Hematopoietic multipotent progenitor cell treated with erythropoietin and hydrocortisone succinate and interleukin-3 and kit ligand, for 6 days (in vitro differentiated cells): ENCODE data around the gene TMPRSS11A.

Source experiments
- DNase-seq: peaks from one replicate; pipeline ENCODE4 v3.0.0-alpha.2; 2015

The TMPRSS11A gene, protein sequence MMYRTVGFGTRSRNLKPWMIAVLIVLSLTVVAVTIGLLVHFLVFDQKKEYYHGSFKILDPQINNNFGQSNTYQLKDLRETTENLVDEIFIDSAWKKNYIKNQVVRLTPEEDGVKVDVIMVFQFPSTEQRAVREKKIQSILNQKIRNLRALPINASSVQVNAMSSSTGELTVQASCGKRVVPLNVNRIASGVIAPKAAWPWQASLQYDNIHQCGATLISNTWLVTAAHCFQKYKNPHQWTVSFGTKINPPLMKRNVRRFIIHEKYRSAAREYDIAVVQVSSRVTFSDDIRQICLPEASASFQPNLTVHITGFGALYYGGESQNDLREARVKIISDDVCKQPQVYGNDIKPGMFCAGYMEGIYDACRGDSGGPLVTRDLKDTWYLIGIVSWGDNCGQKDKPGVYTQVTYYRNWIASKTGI

DNA sequence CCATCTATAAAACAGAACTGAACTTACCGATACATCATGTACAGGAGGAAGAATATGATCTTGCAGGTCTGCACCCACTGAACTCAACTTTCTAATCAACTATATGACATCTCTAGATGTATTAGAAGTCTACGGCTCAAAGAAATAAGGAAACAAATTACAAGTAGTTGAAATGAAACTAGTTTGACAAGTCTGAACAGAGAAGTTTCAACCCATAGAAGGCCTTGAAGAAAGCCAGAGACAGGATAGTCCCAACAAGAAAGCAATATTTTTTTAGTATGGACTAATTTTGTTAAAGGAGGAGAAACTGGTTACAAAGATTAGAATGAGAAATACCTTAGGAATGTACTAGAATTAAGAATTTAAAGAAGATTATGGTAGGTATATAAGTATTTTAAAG, at the start of gene TMPRSS11A:
Gene TMPRSS11A (minus strand): TSS at position 138 of the 400 bp plus-strand sequence. CDS start 100 bp downstream, at position 38.
- DNase-seq = no peak

DNA sequence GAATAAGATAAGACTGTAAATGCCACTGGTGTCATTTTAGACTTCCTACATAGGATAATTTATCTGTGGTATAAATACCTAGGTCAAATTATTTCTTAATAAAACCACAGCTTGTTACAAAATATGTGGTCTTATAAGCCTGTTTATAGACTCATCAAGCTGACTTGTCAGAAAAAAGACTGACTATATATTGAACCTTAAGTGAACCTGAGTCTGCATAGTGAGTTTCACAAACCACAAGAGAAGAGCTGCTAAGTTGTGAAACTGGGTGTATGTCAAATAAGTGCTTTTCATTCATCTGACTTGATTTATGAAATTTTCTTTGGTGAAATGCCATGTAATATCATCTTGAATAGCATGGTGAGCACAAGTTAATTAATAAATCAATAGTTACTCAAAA, 48.4 kb upstream of the TMPRSS11A start:
- DNase-seq = no peak

DNA sequence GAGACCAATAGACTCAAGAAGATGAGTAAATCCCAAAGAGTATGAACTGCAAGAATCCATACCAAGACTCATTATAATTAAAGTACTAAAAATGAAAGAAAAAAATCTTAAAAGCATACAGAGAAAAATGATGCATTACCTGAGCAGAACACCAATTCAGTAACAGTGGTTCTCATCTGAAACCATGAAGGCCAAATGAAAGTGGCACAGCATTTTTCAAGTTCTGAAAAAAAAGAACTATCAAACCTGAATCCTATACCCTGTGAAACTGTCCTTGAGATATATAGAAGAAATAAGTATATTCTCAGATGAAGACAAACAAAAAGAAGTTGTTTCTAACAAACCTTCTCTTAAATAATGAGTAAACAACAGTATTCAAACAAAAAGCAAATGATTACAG, 39.6 kb upstream of the TMPRSS11A start:
- DNase-seq = no peak

DNA sequence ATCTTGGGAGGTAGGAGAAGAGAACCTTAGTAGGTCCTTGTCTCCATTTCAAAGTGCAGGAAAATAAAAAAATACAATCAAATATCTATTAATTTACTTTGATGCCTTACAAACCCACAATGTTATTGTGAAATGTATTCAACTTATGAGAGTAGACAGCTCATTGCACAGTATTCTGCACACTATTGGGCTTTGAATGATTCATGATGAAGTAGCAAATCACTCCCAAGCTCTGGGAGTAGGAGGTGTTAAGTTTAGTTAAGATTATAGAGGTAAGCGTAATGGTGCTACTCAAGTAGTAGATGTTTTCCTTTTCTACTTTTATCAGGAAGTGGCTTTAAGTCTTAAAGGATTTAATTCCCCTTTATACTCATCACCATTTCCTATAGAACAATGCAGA, 32.8 kb upstream of the TMPRSS11A start:
- DNase-seq = no peak

DNA sequence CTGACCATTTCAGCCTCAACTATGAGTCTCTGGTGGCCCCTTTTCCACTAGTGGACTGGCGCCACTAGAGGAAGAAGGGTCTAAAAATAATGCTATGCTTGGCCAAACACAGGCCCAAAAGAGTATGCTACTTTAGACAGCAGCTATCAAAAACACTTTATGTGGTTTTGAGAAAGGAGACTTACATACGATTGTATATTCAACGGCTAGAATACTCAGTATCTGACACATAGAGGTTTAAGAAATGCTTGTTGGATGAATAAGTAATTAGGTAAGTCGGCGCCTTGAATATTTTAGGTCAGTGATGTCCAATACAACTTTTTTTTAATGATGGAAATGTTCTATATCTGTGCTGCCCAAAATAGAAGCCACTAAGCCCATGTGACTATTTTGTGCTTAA, 25.7 kb upstream of the TMPRSS11A start:
- no peak for DNase-seq

DNA sequence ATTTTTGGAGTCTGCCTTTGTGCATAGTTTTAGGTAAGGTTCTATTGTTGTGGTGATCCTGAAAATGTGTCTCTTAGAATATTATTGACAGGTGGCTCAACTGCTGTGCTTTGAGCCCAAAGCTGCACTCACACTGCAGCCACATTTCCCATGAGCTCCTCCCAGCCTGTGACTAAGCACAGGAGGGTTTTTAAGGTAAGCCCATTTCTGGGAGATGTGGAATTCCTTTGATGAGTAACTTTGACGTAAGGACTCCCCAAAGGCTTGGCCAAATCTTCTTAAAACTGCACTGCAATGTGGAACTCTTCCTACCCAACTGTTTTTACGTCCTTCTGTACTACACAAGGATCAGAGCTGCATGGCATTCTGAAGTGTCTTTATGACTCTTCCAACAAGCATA, 20.0 kb upstream of the TMPRSS11A start:
- DNase-seq = no peak

DNA sequence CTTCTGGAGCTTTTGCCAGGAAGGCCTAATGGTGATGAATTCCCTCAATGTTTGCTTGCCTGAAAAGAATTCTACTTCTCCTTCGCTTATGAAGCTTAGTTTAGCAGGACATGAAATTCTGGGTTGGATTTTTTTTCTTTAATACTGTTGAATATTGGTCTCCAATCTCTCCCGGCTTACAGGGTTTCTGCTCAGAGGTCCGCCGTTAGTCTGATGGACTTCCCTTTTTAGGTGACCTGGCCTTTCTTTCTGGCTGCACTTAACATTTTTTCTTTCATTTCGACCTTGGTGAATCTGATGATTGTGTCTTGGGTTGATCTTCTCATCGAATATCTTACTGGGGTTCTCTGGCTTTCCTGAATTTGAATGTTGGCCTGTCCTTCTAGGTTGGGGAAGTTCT, 17.2 kb upstream of the TMPRSS11A start:
- no peak for DNase-seq

DNA sequence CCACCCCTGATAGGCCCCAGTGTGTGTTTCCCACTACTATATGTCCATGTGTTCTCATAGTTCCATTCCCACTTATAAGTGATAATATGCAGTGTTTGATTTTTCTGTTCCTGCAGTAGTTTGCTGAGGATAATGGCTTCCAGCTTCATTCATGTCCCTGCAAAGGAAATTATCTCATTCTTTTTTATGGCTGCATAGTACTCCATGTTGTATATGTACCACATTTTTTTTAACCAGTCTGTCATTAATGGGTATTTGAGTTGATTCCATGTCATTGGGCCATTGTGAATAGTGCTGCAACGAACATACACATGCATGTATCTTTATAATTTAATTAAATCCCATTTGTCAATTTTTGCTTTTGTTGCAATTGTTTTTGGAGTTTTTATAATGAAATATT, 10.3 kb upstream of the TMPRSS11A start:
- no peak for DNase-seq

DNA sequence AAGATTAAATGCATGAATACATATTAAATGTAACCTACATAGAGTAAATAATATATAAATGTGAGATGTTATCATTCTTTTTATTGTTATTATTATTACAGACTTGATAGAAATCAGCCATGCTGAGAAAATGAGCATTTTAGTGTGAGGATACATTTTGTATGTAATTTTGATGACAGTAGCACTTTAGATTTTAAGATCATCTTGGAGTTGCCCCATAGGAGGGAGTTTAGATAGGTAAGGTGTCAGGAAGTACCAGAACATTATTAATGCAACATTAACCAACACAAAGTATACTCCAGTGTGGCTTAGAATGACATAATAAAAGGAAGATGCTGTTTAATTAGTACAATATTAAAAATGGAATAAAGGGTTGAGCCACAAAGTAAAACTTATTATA, 8.4 kb downstream of the TMPRSS11A start:
- DNase-seq = no peak

DNA sequence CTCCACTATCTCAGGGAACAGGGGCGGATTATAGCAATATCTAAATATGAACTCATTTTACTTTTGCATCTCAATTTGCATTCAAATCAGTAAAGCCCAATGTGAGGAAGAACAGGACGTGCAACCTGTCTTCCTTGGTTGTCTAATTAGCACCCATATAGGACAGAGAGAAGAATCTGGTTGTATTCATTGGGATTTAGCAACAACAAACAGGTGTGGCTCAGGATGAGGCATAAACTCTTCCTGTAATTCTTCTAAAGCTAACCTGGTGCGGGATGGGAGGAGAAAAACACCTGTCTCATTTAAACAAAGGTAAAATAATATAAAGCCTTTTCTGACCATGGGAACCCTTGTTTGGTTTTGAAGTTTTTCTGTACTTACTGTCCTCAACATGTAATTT, 22.2 kb downstream of the TMPRSS11A start:
- DNase-seq = no peak

DNA sequence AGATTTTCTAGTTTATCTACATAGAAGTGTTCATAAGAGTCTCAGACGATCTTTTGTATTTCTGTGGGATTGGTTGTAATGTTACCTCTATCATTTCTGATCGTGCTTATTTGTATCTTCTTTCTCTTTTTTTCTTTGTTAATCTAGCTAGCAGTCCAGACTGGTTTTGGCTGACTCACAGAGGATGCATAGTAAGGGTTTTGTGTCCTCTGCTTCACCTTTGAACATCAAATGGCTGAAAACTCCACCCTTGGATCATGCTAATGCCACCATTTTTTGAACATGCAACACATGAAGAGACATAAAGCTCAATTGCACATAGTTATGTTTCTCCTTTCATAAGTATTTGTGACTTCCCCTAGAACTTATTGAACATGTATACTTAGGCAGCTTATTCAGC, 22.8 kb downstream of the TMPRSS11A start:
- DNase-seq = no peak

DNA sequence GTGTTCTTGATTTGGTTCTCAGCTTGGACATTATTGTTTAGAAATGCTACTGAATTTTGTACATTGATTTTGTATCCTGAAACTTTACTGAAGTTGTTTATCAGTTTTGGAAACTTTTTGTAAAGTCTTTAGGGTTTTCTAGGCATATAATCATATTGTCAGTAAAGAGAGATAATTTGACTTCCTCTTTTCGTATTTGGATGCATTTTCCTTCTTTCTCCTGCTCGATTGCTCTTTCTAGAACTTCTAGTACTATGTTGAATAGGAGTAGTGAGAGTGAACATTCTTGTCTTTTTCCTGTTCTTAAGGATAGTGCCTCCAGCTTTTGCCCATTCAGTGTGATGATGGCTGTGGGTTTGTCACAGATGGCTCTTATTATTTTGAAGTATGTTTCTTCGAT, 24.1 kb downstream of the TMPRSS11A start:
- no peak for DNase-seq

DNA sequence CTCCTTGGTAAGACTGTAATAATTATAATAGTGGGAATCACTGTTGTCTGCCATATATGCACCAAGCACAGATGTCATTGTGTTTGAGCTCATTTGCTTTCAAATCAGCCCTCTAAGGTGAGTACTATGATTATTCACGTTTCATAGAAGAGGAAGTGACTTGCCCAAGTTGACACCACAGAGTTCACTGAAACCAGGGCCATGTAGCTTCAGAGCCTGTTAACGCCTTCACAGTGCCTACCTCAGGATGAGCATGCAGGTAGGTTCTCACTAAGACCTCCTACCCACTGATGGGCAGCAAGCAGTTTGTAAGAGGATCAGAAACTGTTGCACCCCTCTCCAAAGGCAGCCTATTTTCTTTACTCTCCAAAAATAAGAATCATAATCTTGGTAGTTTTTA, 27.4 kb downstream of the TMPRSS11A start:
- no peak for DNase-seq

DNA sequence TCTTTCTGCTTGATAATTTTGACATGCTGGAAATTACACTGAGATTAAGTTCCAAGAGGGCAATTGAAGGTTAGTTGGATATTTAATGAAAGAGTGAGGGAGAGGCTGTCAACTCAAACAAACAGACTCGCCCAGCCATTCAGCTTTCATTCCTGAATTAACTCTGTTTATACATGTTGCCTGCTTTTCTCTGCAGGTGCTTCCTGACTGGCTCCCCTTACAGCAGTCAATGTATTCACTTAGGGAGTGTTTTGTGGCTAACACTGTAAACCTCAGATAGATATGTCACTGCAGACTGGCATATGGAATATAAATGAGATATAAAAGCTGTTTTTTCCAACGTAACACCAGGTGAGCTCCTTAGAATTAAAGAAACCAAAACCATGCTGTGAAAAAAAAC, 28.7 kb downstream of the TMPRSS11A start:
- no peak for DNase-seq

DNA sequence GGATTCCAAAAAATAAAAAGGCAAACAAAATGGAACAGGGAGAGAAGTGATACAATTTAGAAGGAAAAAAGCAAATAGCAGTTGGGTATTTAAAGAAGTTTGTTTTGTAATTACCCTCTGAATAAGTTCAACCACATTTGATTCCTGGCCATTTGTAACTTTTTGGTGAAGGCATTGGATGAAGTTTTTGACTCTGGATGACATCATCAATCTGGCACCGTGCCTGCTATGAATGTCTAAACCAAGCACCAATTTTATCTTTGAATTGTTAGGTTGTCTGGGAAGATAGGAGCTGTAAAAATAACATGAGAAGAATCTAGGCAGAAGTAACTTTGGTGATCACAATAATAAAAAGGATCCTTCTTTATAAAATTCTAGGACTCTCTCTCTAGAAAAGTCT, 29.5 kb downstream of the TMPRSS11A start:
- DNase-seq = no peak

DNA sequence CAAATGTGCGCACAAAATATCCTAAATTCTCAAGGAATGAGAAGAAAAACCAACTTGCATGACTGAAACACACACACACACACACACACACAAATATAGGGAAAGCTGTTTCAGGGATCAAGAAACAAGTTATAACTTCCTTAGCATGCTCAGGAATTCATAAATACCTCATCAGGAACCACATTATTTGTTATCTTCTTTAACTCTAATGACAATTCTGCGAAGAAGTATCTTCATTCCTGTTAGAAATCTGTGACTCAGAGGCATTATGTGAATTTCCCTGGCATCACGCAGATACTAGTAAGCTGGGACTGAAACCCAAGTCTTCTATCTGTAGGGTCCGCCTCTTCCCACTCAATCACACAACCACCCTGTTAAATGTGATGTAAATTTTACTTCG, 30.3 kb downstream of the TMPRSS11A start:
- no peak for DNase-seq

DNA sequence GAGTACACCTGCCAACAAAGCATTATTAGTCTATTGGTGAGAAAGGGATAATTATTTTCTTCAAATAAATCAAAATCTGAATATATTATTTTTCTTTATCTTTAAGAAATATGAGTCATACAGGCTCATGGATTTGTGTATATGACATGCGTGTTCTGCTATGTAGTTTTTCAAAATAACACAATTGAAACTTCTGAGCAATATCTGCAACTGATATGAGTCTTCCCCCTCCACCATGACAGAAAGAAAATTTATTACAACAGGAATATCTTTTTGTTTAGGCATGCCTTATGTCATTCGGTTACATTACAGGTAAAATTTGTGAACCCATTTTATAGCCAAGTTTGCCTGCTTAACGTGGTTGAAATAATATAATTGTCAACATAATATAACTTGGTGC, 32.0 kb downstream of the TMPRSS11A start:
- no peak for DNase-seq

DNA sequence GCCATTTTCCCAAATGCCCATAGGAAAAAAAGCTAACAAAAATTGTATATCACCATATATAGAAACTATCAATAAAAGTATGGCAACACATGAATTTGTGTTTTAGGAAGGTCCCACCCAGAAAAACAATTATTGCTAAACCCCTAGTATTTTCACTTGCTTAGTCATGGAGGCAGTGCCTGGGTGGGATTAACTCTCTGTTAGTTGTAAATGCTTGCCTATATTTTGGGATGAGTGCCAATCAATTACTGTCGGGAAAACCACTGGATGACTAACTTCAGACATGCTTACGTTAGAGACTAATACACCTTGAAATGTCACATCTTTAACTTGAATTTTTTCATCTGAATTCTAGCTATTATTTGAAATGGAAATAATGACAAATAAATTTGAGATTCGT, 33.9 kb downstream of the TMPRSS11A start:
- DNase-seq = no peak

DNA sequence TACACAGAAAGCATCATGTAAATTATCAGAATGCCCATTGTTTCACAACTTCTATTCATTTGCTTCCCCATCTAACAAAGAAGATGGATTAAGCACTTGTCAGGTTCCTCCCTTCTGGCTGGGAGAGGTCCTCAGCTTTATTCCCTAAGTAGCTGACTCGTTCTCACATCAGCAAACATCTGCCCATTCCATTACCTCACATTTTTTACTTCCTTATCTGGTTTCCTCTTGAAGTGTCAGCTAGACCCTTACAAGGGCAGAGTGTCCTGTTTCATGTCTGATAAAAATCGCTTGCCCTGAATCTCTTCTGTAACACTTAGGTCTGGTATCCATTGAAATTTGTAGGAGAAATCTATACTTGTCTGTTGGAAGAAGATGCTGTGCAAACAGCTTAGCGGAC, 34.7 kb downstream of the TMPRSS11A start:
- DNase-seq = peak; percentile 27

DNA sequence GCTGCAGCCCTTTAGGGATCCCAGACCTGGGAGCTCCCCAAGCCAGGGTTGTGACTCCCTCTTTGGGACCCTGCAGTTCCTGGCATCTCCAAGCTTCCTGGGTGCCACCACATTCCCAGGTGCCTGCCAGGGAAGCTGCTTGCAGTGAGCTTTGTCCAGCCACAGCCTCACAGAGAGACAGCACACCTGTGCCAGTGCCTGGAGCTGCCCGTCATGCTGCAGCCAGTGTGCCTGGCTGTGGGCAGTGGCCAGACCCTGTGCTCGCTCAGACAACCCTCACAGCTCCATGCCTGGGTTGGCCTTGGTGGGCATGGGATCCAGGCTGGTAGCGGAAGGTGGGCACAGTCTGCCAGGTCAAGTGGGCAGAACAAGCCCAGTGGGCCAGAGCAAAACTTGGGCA, 36.0 kb downstream of the TMPRSS11A start:
- DNase-seq = no peak

DNA sequence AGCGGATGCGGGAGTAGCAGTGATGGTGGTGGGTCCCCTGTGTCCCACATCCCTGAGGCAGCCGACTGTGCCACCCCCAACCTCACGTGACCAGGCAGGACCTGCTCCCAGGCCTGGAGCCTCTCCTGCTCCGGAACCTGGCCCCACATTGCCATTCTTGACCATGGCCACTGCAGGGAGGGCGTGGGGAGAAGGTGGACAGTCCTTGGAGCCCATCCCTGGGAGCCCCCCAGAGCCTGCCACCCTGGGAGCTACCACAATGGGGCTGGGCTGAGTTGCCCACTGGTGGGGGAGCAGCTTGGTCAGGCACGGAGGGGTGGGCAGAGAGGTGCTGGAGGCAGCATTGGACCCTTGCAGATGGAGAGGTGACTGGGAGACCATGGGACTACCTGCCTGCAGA, 36.8 kb downstream of the TMPRSS11A start:
- no peak for DNase-seq

DNA sequence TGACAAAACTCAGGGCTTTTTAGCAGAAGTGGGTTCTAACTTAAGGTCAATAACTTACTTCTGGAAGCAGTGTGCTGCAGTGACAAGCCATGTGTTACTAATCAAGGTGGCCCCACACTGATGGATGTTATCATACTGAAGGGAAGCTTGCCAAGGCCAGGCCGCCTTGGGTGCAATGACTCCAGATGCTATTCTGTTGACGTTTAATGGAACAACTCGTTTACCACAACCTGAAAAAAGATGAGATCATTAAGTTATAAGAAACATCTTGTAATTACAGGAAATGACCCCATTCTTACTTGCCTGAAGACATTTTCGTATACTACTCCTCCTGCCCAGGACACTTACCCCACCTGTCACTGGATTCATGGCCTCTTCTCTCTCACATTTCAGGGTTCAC, 40.6 kb downstream of the TMPRSS11A start:
- DNase-seq = no peak

DNA sequence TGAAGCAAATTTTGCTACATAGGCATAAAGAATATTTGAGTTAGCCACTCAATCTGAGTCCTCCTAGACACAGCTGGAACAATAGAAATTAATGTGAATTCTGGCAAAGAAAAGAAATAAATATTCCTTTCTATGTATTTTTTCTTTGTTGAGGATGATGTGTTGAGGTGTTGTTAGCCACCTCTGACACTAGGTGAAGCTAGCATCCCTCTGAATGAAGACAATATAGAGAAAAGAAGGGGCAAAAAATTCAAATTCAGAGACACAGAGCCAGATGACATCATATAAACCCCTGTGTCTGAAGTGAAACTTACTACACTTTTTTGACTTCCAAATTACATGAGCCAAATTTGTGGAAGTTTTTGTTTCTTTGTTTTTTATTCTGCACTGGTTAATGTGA, 44.9 kb downstream of the TMPRSS11A start:
- DNase-seq = peak; percentile 13

DNA sequence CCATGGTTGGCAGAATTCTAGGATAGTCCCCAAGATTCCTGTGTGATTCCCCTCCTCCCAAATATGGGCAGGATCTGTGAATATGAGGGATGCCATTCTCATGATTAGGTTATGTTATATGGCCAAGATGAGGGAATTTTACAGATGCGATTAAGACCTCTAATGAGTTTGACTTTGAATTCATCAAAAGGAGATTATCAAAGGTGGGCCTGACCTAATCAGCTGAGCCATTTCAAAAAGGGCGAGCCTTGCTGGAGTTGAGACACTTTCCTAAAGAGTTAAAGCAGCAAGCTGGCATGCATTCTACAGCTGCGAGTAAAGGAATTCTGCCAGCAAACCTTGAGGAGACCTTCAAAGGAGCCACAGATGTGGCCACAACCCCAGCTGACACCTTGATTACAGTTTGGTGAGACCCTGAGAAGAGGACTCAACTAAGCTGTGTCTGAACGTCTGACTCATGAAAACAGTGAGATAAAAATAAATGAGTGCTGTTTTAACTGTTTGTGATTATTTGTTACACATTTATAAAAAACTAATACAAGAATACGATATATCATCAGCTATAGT, 47.8 kb downstream of the TMPRSS11A start:
- DNase-seq = no peak

DNA sequence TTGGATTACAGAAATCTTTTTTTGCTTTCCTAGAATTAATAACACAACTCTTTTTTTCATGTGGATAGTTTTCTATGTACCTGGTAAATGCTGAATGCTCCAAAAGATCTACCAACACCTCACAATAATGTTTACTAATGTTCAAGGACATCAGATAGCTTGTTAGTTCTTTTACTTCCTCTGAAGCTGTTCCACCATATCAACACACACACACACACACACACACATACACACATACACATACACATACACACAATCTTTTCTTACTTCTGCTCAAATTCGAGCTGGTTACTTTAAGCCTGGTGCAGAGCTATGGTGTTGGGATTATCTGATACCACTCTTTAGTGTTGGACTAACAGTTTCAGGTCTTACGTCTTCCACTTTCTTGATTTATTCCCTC, 51.2 kb downstream of the TMPRSS11A start:
- no peak for DNase-seq
